HG03520 (cell line): ENCODE results near the gene OR2T27.
A peak's percentile ranks its signal among the peaks of the same experiment; 100 is the strongest.
"Not testable (repeated sequence)": the region's sequence is repeated elsewhere in the genome, so short reads cannot be mapped to it uniquely, and the experiment has no call there.

Experiments used
- ATAC-seq: cut with Tn5 transposase; IDR thresholded peaks from one replicate; pipeline ENCODE4 v1.9.1; 2021; ENCODE audit warnings: mild to moderate bottlenecking, moderate library complexity; ENCODE audit not compliant: unreplicated experiment

Gene OR2T27

GRCh38 chr1:248641583-248641982, 13.7 kb downstream of the OR2T27 start:
- ATAC-seq, result not testable (repeated sequence)

GRCh38 chr1:248640906-248641305, 14.4 kb downstream of the OR2T27 start:
- peak; percentile 25 for ATAC-seq

GRCh38 chr1:248639652-248640051, 15.7 kb downstream of the OR2T27 start:
- not testable (repeated sequence) for ATAC-seq

GRCh38 chr1:248636612-248637011, 18.7 kb downstream of the OR2T27 start:
- not testable (repeated sequence) for ATAC-seq

- ATAC-seq, result not testable (repeated sequence)
Measured at GRCh38 chr1:248634991-248635390, 20.3 kb downstream of the OR2T27 start, which contains the start of gene OR2T11. TSS of gene OR2T11 (minus strand) at chr1:248635091. CDS start at chr1:248627128, 7,963 bp downstream.

GRCh38 chr1:248631354-248632008, 23.8 kb downstream of the OR2T27 start:
- no peak for ATAC-seq

- no peak for ATAC-seq
Measured at GRCh38 chr1:248630551-248630950, 24.8 kb downstream of the OR2T27 start.

- ATAC-seq, result peak; percentile 86
Measured at GRCh38 chr1:248627971-248628844, 27.1 kb downstream of the OR2T27 start.

GRCh38 chr1:248625971-248626370, 29.4 kb downstream of the OR2T27 start:
- ATAC-seq, result no peak

- ATAC-seq, result no peak
Measured at GRCh38 chr1:248625166-248625565, 30.2 kb downstream of the OR2T27 start.

GRCh38 chr1:248622570-248623001, 32.7 kb downstream of the OR2T27 start:
- ATAC-seq, result peak; percentile 92

- ATAC-seq, result no peak
Measured at GRCh38 chr1:248621770-248622169, 33.6 kb downstream of the OR2T27 start.

- no peak for ATAC-seq
Measured at GRCh38 chr1:248618878-248619277, 36.5 kb downstream of the OR2T27 start.

GRCh38 chr1:248618119-248618518, 37.2 kb downstream of the OR2T27 start:
- no peak for ATAC-seq

- no peak for ATAC-seq
Measured at GRCh38 chr1:248613742-248614141, 41.6 kb downstream of the OR2T27 start.

GRCh38 chr1:248611883-248612414, 43.4 kb downstream of the OR2T27 start:
- no peak for ATAC-seq

GRCh38 chr1:248610301-248610700, 45.0 kb downstream of the OR2T27 start:
- ATAC-seq, result no peak
